Transverse colon (tissue), 3 donors: ENCODE measurements around the gene ALDH3A2.

Experiments used
- CTCF ChIP-seq, 5 experiments: fragments of 200-600 bp in 3 of 5; fragments of 450-650 bp in 2 of 5; sonication (generic) in 3 of 5; IDR thresholded peaks; 1 replicate in 2 of 5; 2 replicates in 3 of 5; pipeline ENCODE4 v1.5.1; 2016 to 2017; ENCODE audit warnings: antibody characterized with exemption in 5 of 5, inconsistent platforms in 3 of 5, mild to moderate bottlenecking in 2 of 5, moderate library complexity in 1 of 5
- POLR2A ChIP-seq: fragments of 450-650 bp; IDR thresholded peaks from one replicate; pipeline ENCODE4 v1.6.1; 2016; ENCODE audit warnings: antibody characterized with exemption, mild to moderate bottlenecking, moderate library complexity

- TF ChIP-seq CTCF (IDR thresholded peaks at IDR 0.05) (no peak), POLR2A (no peak)
These were observed 30.5 kb upstream of the ALDH3A2 start for GRCh38 chr17:19618015-19618414.
